GM12891 (cell line): Measurements from ENCODE around the gene MATN1.

Experiments used
- DNase-seq: peaks from one replicate; pipeline ENCODE4 v3.0.0; 2011; ENCODE audit warnings: low spot score; ENCODE audit not compliant: insufficient read length
- FAIRE-seq: peaks from 2 replicates; lab custom pipeline; 2011; peaks lifted over from hg19 to GRCh38; lab: Jason Lieb, UNC
- PAX5 ChIP-seq: IDR thresholded peaks from 2 replicates; pipeline ENCODE4 v1.6.1; 2011; ENCODE audit warnings: low read length, moderate library complexity, mild to moderate bottlenecking; ENCODE audit not compliant: insufficient read depth, severe bottlenecking
- POLR2A ChIP-seq: IDR thresholded peaks from 2 replicates; pipeline ENCODE4 v1.6.1; 2011; ENCODE audit warnings: low read depth, low read length, control low read depth
- POLR2AphosphoS5 ChIP-seq: IDR thresholded peaks from 2 replicates; pipeline ENCODE4 v1.6.1; 2011; ENCODE audit warnings: low read depth, low read length, control low read depth
- POU2F2 ChIP-seq: IDR thresholded peaks from 2 replicates; pipeline ENCODE4 v1.6.1; 2011; ENCODE audit warnings: low read depth, mild to moderate bottlenecking, control low read depth, low read length, moderate library complexity
- SPI1 ChIP-seq: IDR thresholded peaks from 2 replicates; pipeline ENCODE4 v1.6.1; 2011; ENCODE audit warnings: low read depth, low read length, control low read depth
- TAF1 ChIP-seq: IDR thresholded peaks from 2 replicates; pipeline ENCODE4 v1.6.1; 2011; ENCODE audit warnings: low read depth, low read length, control low read depth

MATN1 gene

DNA sequence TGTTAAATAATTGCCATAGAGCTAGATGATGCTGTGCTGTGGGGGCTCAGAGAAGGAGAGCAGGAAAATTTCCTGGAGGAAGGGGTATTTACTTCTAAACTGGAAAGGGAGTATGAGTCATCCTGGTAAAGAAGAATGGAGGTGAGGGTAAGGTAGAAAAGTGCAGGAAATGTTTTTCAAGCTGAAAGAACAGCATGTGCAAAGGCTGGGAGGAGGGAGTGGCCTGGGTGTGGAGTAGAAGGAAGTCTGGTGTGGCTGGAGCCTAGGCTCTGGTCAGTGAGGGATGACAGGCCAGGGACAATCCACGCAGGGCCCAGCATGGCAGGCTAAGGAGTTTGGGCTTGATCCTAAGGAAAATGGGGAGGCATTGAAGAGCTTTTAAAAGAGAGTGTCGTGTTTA is 45.9 kb downstream of the MATN1 start:
- FAIRE-seq (no peak), DNase-seq (no peak)
- no peak for TF ChIP-seq POLR2AphosphoS5
- TF ChIP-seq POLR2A, result no peak
- TF ChIP-seq SPI1, result no peak
- TF ChIP-seq PAX5, result no peak
- no peak for TF ChIP-seq TAF1
- no peak for TF ChIP-seq POU2F2

DNA sequence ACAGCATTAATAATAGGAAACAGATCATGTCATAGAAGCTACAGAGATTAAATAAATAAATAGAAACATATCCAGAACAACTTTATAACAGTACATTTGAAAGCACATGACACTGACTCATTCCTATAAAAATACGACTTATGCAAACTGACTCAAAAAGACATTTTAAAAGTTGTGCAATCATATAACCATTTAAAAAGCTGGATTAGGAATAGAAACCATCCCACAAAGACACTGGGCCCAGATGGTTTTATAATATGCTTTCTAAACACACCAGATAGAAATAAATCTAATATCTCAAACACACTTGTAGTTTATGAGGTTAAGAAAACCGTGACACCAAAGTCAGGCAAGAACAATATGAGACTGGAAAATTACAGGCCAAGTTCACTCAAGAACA is 47.6 kb downstream of the MATN1 start:
- TF ChIP-seq POU2F2, result no peak
- no peak for TF ChIP-seq POLR2AphosphoS5
- no peak for FAIRE-seq

GRCh38 chr1:30675289-30675688 is 48.1 kb downstream of the MATN1 start:
- DNase-seq, result no peak
- no peak for FAIRE-seq
- TF ChIP-seq TAF1 (no peak), POU2F2 (no peak)

More for the DNA sequence above, 47.6 kb downstream of the MATN1 start:
- no peak for DNase-seq

DNA sequence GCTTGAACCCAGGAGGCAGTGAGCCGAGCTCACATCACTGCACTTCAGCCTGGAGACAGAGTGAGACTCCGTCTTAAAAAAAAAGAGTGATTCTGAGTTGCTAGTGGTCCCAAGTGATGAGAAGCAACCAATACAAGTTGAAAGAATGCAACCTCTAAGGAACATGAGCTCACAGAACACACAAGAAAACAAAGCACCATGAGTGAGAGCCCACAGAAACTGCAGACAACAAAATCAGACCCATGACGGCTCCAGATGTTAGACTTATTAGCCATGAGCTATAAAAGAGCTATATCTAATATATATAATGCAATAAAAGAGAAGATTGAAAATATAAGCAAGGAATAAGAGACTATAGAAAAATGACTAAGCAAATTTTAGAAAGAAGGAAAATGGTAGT is 50.0 kb downstream of the MATN1 start:
- FAIRE-seq (no peak), DNase-seq (no peak)
- no peak for TF ChIP-seq POU2F2

DNA sequence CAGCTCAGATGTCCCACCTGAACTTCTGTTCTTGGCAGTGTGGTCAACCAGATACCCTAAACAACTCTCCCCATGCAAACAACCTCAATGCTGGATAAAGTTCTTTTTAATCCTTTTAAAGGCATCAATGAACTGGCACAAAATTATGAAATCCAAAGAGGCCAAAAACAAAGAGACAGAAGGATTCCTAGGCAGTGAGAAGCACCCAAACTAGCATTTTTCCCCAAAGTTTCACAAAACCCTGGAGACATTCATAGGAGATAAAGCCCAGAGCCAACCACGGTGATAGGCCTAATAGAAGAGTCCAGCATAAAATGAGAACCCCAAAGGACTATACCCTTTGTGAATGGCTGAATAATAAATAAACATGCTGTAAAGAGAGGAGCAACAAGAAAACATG is 50.7 kb downstream of the MATN1 start:
- DNase-seq, result no peak
- FAIRE-seq, result no peak
- TF ChIP-seq POLR2A, result no peak
- no peak for TF ChIP-seq POLR2AphosphoS5
- no peak for TF ChIP-seq PAX5
- no peak for TF ChIP-seq SPI1
- TF ChIP-seq TAF1, result no peak

GRCh38 chr1:30670240-30671060 is 52.9 kb downstream of the MATN1 start:
- FAIRE-seq (no peak), DNase-seq (no peak)
- TF ChIP-seq POU2F2 (no peak), SPI1 (no peak), TAF1 (no peak)

- TF ChIP-seq SPI1 (no peak), TAF1 (no peak), POU2F2 (no peak), PAX5 (no peak), POLR2AphosphoS5 (no peak), POLR2A (no peak)
- FAIRE-seq (no peak), DNase-seq (no peak)
These were observed 54.6 kb downstream of the MATN1 start for GRCh38 chr1:30668546-30669327.

DNA sequence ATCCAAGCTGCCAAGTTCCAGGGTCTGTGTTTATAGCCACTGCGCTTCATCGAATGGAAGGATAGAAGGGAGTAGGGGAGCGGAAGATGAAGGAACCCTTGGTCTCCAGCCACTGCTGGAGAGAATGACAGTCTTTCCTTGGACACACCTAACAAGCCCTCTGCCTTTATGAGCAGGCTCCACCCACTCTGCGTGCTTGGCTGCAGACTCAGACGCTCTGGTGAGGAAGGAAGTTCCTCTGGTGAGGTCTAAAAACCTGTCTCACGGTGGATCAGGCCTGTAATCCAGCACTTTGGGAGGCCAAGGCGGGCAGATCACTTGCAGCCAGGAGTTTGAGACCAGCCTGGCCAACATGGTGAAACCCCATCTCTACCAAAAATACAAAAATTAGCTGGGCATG is 55.4 kb downstream of the MATN1 start:
- DNase-seq (no peak), FAIRE-seq (no peak)
- TF ChIP-seq TAF1, result no peak
- no peak for TF ChIP-seq POLR2AphosphoS5
- no peak for TF ChIP-seq POLR2A
- no peak for TF ChIP-seq SPI1
- no peak for TF ChIP-seq POU2F2
- no peak for TF ChIP-seq PAX5

DNA sequence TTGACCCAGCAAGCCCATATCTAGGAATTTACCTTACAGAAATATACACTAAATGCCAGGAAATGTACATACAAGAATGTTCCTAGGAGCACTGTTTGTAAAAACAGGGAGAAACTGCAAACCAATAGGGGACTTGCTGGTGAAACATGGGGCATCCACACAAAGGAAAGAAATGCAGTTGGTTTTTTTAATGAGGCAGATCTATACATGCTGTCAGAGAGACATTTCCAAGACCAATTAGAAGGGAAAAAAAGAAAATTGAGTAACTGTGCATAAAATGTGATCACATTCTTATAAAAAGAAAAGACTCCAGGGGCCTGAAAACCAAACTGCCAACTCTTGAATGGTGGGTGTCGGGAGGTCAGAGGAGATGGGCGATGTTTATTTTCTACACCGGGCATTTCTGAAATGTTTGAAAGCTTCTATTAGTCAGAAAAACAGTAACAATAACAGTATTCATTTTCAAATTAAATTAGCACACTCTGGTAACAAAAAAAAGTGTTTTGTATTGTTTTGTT is 56.6 kb downstream of the MATN1 start:
- TF ChIP-seq POLR2AphosphoS5 (no peak), SPI1 (no peak), TAF1 (no peak), POLR2A (no peak), PAX5 (no peak), POU2F2 (no peak)
- DNase-seq (no peak), FAIRE-seq (no peak)

DNA sequence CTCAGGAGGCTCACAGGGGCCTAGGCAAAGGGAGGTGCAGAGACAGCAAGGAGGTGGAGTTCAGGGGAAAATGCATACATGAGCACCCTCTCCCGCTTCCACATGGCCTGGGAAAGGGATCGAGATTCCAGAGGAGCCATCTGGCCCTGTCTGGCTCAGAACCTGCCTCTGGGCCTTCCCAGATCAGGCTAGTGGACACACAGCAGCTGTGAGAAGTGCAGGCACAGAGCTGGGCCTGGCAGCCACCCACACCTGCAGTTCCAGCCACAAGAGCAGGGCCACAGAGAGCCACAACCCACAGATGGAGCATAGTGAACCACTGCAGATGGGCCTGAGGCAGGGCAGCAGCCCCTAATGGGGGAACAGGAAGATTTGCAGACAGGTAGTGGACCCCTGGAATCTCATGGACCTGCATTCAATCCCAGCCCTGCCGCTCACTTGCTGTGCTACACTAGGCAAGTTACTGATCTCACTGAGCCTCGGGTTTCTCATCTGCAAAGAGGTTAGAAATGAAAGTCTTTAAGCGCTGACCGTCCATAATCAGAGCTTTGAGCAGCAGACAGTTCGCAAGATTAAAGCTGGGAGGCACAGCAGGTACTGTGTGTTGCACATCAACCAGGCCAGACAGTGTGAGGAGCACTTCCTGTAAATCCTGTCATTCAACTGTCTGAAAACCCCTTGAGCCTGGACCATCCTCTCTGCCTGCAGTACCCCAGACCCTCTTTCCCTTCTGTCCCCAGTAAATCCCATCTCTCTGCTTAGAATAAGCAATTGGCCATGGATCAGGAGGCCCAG is 58.0 kb downstream of the MATN1 start:
- DNase-seq (no peak), FAIRE-seq (no peak)
- no peak for TF ChIP-seq SPI1
